ENCODE results near the gene LRRC37A. TPM values are rescaled to one million over a fixed set of nuclear protein-coding genes. Genes with fewer than 3 reads are reported as not detected.

LRRC37A gene
- total and polyA plus RNA-seq, 10 of the 15 experiments (the other 5 are each of a cell fraction or from before 2014, with no cell fraction given), result 0.18 to 4.0 (median 2.4) TPM

- Histone ChIP-seq H3K4me3 (no peak overlapping the region), H3K9ac (ENCODE audit: control insufficient read depth, insufficient read depth, low read length) (no peak overlapping the region), H3K9me3 (replicated peaks; ENCODE audit: control insufficient read depth, insufficient read depth, low read length) (no peaks in the 10 kb centered on the region), H3K79me2 (ENCODE audit: control insufficient read depth, insufficient read depth, low read length) (no peaks in the 10 kb centered on the region), H2AFZ (ENCODE audit: control insufficient read depth, low read depth, low read length) (no peak overlapping the region), H3K4me2 (ENCODE audit: control insufficient read depth, insufficient read depth) (no peak overlapping the region), H3K4me1 (ENCODE audit: control insufficient read depth, insufficient read depth, low read length) (no peaks in the 10 kb centered on the region), H4K20me1 (ENCODE audit: control insufficient read depth, insufficient read depth) (no peaks in the 10 kb centered on the region), H3K36me3 (ENCODE audit: control insufficient read depth in 2 of 2, insufficient read depth in 2 of 2, low read length in 1 of 2) (no peaks in the 10 kb centered on the region), H3K27ac (ENCODE audit: control insufficient read depth, insufficient read depth) (no peak overlapping the region), H3K27me3 (replicated peaks in 1 of 2; ENCODE audit: control insufficient read depth in 2 of 2, insufficient read depth in 2 of 2, low read length in 1 of 2) (no peaks in the 10 kb centered on the region)
- DNase-seq (ENCODE audit: low read depth, low spot score) (no peak), FAIRE-seq (no peak), ATAC-seq (no peak)
- in situ Hi-C loops (cut with MboI), result loop anchor here (25.0 kb wide), 1 partner anchor 687 kb away; no protein-coding TSS in a partner anchor
- ChIA-PET CTCF (interaction anchor here (5.9 kb wide), 1 partner anchor 13 kb away, joined by 32 read pairs; no protein-coding TSS in a partner anchor), RAD21 (ENCODE audit: unreplicated experiment) (no interaction called here), POLR2A (no interaction called here), SMC1A (ENCODE audit: uncharacterized antibody, unreplicated experiment) (no interaction called here)
- intact Hi-C loops (cut with micrococcal nuclease; ENCODE audit: unreplicated experiment), result no loop called here
- BruUV-seq (replicated peaks), result no TSS peak
- 74% methylated on average over 3 of the region's 3 CpGs for WGBS (ENCODE audit: insufficient coverage, insufficient replicate concordance, low lambda C conversion rate, missing lambda C conversion rate)
- TF ChIP-seq NBN (IDR thresholded peaks at IDR 0.05), result no peak
- TF ChIP-seq SMAD1 (IDR thresholded peaks at IDR 0.05; ENCODE audit: low read depth, partially characterized antibody), result no peak
- TF ChIP-seq RCOR1 (conservative IDR thresholded peaks at IDR 0.05; ENCODE audit: low read depth, low read length), result no peak
- TF ChIP-seq, protein P1, sequence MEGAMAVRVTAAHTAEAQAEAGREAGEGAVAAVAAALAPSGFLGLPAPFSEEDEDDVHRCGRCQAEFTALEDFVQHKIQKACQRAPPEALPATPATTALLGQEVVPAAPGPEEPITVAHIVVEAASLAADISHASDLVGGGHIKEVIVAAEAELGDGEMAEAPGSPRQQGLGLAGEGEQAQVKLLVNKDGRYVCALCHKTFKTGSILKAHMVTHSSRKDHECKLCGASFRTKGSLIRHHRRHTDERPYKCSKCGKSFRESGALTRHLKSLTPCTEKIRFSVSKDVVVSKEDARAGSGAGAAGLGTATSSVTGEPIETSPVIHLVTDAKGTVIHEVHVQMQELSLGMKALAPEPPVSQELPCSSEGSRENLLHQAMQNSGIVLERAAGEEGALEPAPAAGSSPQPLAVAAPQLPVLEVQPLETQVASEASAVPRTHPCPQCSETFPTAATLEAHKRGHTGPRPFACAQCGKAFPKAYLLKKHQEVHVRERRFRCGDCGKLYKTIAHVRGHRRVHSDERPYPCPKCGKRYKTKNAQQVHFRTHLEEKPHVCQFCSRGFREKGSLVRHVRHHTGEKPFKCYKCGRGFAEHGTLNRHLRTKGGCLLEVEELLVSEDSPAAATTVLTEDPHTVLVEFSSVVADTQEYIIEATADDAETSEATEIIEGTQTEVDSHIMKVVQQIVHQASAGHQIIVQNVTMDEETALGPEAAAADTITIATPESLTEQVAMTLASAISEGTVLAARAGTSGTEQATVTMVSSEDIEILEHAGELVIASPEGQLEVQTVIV (IDR thresholded peaks at IDR 0.05; ENCODE audit: borderline replicate concordance, partially characterized antibody), result no peak
- no peak for TF ChIP-seq BHLHE40 (IDR thresholded peaks at IDR 0.05; ENCODE audit: borderline replicate concordance in 1 of 2, low read depth in 2 of 2, low read length in 1 of 2)
- no peak for TF ChIP-seq SIX5 (IDR thresholded peaks at IDR 0.05; ENCODE audit: low read depth, low read length, severe bottlenecking)
- TF ChIP-seq NKRF (conservative IDR thresholded peaks at IDR 0.05), result no peak
Observed at GRCh38 chr17:46274238-46274637, 20.7 kb upstream of the LRRC37A start.

All from GM12878 (cell line).